Keratinocyte (primary cell): Measurements from ENCODE around the gene PAM16. TPM values are rescaled to one million over a fixed set of nuclear protein-coding genes. Genes with fewer than 3 reads are reported as not detected.

Source experiments
- DNase-seq: peaks from one replicate; pipeline ENCODE4 v3.0.0-alpha.2; 2011; ENCODE audit warnings: low read depth, missing footprints, low spot score
- FAIRE-seq: peaks from 2 replicates; lab custom pipeline; 2011; peaks lifted over from hg19 to GRCh38; lab: Jason Lieb, UNC
- H2AFZ ChIP-seq: 2 replicates; pipeline ENCODE4 v1.6.0; 2012; ENCODE audit warnings: low read length, control low read depth, inconsistent platforms; ENCODE audit not compliant: control insufficient read depth
- H3K27ac ChIP-seq: 2 replicates; pipeline ENCODE4 v1.5.1; 2011; ENCODE audit warnings: low read length; ENCODE audit not compliant: control insufficient read depth, insufficient read depth
- H3K27me3 ChIP-seq: 3 replicates; pipeline ENCODE4 v1.6.0; 2011; ENCODE audit warnings: low read length; ENCODE audit not compliant: control insufficient read depth, insufficient read depth; ENCODE audit errors: extremely low read depth
- H3K36me3 ChIP-seq, 2 experiments: 2 replicates in 1 of 2; 3 replicates in 1 of 2; pipeline ENCODE4 v1.5.1; 2011; ENCODE audit warnings: low read length in 2 of 2, mild to moderate bottlenecking in 1 of 2; ENCODE audit not compliant: control insufficient read depth in 2 of 2, insufficient read depth in 2 of 2; ENCODE audit errors: extremely low read depth in 1 of 2
- H3K4me1 ChIP-seq: 3 replicates; pipeline ENCODE4 v1.5.1; 2011; ENCODE audit warnings: low read length; ENCODE audit not compliant: control insufficient read depth, insufficient read depth; ENCODE audit errors: extremely low read depth
- H3K4me2 ChIP-seq: 3 replicates; pipeline ENCODE4 v1.6.0; 2011; ENCODE audit warnings: low read depth, low read length; ENCODE audit not compliant: control insufficient read depth, insufficient read depth; ENCODE audit errors: extremely low read depth
- H3K4me3 ChIP-seq, 3 experiments: fragments of 200-600 bp in 1 of 3; sonication (generic) in 1 of 3; 2 replicates in 2 of 3; 3 replicates in 1 of 3; pipeline ENCODE4 v1.5.1; 2011 to 2016; ENCODE audit warnings: low read length in 3 of 3, mild to moderate bottlenecking in 3 of 3, control low read depth in 2 of 3, inconsistent platforms in 1 of 3, low read depth in 1 of 3, mixed read lengths in 1 of 3, mixed run types in 1 of 3, moderate library complexity in 1 of 3; ENCODE audit not compliant: control insufficient read depth in 2 of 3, insufficient read depth in 2 of 3; ENCODE audit errors: extremely low read depth in 1 of 3
- H3K79me2 ChIP-seq: 2 replicates; pipeline ENCODE4 v1.6.0; 2012; ENCODE audit warnings: low read length; ENCODE audit not compliant: control insufficient read depth, insufficient read depth
- H3K9ac ChIP-seq: 3 replicates; pipeline ENCODE4 v1.6.0; 2011; ENCODE audit warnings: low read length; ENCODE audit not compliant: control insufficient read depth, insufficient read depth; ENCODE audit errors: extremely low read depth
- H3K9me1 ChIP-seq: 3 replicates; pipeline ENCODE4 v1.6.0; 2011; ENCODE audit warnings: low read length; ENCODE audit not compliant: control insufficient read depth, insufficient read depth; ENCODE audit errors: extremely low read depth
- H3K9me3 ChIP-seq: 2 replicates; pipeline ENCODE4 v1.5.1; 2012; ENCODE audit warnings: low read depth, low read length; ENCODE audit not compliant: control insufficient read depth
- H4K20me1 ChIP-seq: 3 replicates; pipeline ENCODE4 v1.6.0; 2011; ENCODE audit warnings: low read length; ENCODE audit not compliant: control insufficient read depth, insufficient read depth; ENCODE audit errors: extremely low read depth
- EZH2 ChIP-seq: IDR thresholded peaks from one replicate; pipeline ENCODE4 v1.6.1; 2012; ENCODE audit warnings: inconsistent platforms, mild to moderate bottlenecking, low read length, moderate library complexity
- dilution Hi-C: fragments of 300-500 bp; cut with MboI; formaldehyde crosslinking; loops from one replicate; pipeline ENCODE4 v1.7.0; 2020; ENCODE audit warnings: low sequenced_read_pairs; ENCODE audit not compliant: extremely low pct_ligation_motif_present
- polyA plus RNA-seq, 5 experiments: library from polyadenylated mRNA; depleted of rRNA in 3 of 5; stranded (reverse) in 3 of 5; stranded (forward) in 1 of 5; unstranded in 1 of 5; fragments of >200 nt; gene quantifications; 1 replicate in 1 of 5; 2 replicates in 3 of 5; 3 replicates in 1 of 5; pipeline versions ENCODE4 v1.2.1 to v1.2.3, GENCODE V29; 2011 to 2012; ENCODE audit warnings: missing spikeins in 2 of 5, low read depth in 1 of 5, low replicate concordance in 1 of 5
- TF ChIP-seq, protein P1 (sequence below), 3 experiments: IDR thresholded peaks in 1 of 3; conservative IDR thresholded peaks in 1 of 3; optimal IDR thresholded peaks in 1 of 3; 2 replicates in 2 of 3; 3 replicates in 1 of 3; pipeline versions ENCODE3 to v1.5.1; 2011; ENCODE audit warnings: low read length in 3 of 3, mild to moderate bottlenecking in 3 of 3, moderate library complexity in 2 of 3, control low read depth in 1 of 3, inconsistent platforms in 1 of 3; ENCODE audit not compliant: insufficient read depth in 2 of 3; ENCODE audit errors: extremely low read depth in 1 of 3

The PAM16 gene
- polyA plus RNA-seq, 1 donor (not counting 4 experiments of a cell fraction or from before 2014, with no cell fraction given) = 32.7 TPM

DNA sequence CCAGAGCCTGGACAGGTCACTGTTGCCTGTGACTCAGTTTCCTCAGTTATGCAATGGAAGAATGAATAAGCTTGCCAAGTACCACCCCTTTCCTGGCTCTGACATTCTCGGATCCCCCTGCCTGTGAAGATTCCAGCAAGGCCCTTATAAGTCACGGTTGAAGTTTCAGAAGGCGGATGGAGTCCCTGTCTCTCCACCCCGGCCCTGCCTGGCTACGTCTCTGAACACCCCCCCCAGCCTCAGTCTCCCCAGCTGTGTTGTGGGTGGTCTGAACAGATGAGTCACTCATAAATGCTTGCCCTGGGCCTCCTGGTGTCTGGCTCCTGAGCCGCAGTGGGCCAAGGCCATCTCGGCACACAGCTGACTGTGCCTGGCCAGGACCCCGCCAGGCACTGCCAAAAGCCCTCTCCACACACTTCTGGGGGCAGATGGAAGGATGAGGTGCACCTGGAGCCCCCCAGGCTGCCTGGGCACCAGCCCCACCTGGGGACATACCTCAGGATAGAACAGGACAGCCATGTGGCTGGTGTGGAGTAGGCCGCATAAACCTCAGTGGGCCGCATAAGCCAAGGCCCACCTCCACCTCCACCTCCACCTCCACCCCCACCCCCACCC lies 35.9 kb upstream of the PAM16 start:
- Histone ChIP-seq H3K36me3 (peaks cover 3 to 28% of the 10 kb centered on the region in 2 experiments), H3K4me1 (no peaks in the 10 kb centered on the region), H4K20me1 (peaks cover 3% of the 10 kb centered on the region), H3K4me2 (no peak overlapping the region), H3K79me2 (no peaks in the 10 kb centered on the region), H2AFZ (no peak overlapping the region), H3K27me3 (no peaks in the 10 kb centered on the region), H3K9me1 (no peaks in the 10 kb centered on the region), H3K4me3 (no peak overlapping the region), H3K27ac (no peak overlapping the region), H3K9ac (no peak overlapping the region), H3K9me3 (no peaks in the 10 kb centered on the region)
- no peak for TF ChIP-seq EZH2
- TF ChIP-seq, protein P1, sequence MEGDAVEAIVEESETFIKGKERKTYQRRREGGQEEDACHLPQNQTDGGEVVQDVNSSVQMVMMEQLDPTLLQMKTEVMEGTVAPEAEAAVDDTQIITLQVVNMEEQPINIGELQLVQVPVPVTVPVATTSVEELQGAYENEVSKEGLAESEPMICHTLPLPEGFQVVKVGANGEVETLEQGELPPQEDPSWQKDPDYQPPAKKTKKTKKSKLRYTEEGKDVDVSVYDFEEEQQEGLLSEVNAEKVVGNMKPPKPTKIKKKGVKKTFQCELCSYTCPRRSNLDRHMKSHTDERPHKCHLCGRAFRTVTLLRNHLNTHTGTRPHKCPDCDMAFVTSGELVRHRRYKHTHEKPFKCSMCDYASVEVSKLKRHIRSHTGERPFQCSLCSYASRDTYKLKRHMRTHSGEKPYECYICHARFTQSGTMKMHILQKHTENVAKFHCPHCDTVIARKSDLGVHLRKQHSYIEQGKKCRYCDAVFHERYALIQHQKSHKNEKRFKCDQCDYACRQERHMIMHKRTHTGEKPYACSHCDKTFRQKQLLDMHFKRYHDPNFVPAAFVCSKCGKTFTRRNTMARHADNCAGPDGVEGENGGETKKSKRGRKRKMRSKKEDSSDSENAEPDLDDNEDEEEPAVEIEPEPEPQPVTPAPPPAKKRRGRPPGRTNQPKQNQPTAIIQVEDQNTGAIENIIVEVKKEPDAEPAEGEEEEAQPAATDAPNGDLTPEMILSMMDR (optimal IDR thresholded peaks at IDR 0.05 in 1 of 3, IDR thresholded peaks at IDR 0.05 in 1 of 3, conservative IDR thresholded peaks at IDR 0.05 in 1 of 3; ENCODE audit: extremely low read depth in 1 of 3, insufficient read depth in 2 of 3, low read length in 3 of 3) = no peak
- no peak for FAIRE-seq
- DNase-seq = no peak
- dilution Hi-C loops = no loop called here

DNA sequence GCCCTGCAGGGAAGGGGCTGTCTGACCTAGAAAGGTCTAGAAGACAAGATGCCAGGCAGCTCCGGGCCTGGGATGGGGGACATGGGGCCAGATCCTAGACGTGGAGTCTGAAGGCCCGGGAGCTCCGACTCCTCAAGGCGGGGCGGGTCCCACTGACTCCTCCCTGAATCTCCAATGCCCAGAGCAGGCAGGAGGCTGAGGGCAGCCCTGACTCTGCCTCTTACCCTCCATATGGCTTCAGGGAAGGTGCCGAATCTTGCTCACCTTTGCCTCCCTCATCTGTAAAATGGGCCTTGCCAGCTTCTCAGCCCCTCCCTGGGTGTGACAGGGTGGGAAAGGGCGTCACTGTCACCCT lies 35.3 kb upstream of the PAM16 start:
- dilution Hi-C loops = no loop called here
- no peaks in the 10 kb centered on the region for H3K9me3 ChIP-seq
- H3K4me2 ChIP-seq = no peak overlapping the region
- no peaks in the 10 kb centered on the region for H3K4me1 ChIP-seq
- peaks cover 3% of the 10 kb centered on the region for H4K20me1 ChIP-seq
- no peaks in the 10 kb centered on the region for H3K27me3 ChIP-seq
- no peak overlapping the region for H2AFZ ChIP-seq
- no peaks in the 10 kb centered on the region for H3K79me2 ChIP-seq
- no peak overlapping the region for H3K9ac ChIP-seq
- no peak overlapping the region for H3K27ac ChIP-seq
- H3K4me3 ChIP-seq = no peak overlapping the region
- TF ChIP-seq, protein P1 (optimal IDR thresholded peaks at IDR 0.05 in 1 of 3, IDR thresholded peaks at IDR 0.05 in 1 of 3, conservative IDR thresholded peaks at IDR 0.05 in 1 of 3; ENCODE audit: extremely low read depth in 1 of 3, insufficient read depth in 2 of 3, low read length in 3 of 3) = no peak
- TF ChIP-seq EZH2 = no peak
- DNase-seq (no peak), FAIRE-seq (no peak)
- peaks cover 3 to 26% of the 10 kb centered on the region in 2 experiments for H3K36me3 ChIP-seq
- no peaks in the 10 kb centered on the region for H3K9me1 ChIP-seq
